COR-L47 (cell line): Measurements from ENCODE around the gene B4GALT1.

Experiments used
- DNase-seq: peaks from one replicate; lab custom pipeline; 2025; lab: John Stamatoyannopoulos, UW

B4GALT1 gene, protein sequence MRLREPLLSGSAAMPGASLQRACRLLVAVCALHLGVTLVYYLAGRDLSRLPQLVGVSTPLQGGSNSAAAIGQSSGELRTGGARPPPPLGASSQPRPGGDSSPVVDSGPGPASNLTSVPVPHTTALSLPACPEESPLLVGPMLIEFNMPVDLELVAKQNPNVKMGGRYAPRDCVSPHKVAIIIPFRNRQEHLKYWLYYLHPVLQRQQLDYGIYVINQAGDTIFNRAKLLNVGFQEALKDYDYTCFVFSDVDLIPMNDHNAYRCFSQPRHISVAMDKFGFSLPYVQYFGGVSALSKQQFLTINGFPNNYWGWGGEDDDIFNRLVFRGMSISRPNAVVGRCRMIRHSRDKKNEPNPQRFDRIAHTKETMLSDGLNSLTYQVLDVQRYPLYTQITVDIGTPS

DNA sequence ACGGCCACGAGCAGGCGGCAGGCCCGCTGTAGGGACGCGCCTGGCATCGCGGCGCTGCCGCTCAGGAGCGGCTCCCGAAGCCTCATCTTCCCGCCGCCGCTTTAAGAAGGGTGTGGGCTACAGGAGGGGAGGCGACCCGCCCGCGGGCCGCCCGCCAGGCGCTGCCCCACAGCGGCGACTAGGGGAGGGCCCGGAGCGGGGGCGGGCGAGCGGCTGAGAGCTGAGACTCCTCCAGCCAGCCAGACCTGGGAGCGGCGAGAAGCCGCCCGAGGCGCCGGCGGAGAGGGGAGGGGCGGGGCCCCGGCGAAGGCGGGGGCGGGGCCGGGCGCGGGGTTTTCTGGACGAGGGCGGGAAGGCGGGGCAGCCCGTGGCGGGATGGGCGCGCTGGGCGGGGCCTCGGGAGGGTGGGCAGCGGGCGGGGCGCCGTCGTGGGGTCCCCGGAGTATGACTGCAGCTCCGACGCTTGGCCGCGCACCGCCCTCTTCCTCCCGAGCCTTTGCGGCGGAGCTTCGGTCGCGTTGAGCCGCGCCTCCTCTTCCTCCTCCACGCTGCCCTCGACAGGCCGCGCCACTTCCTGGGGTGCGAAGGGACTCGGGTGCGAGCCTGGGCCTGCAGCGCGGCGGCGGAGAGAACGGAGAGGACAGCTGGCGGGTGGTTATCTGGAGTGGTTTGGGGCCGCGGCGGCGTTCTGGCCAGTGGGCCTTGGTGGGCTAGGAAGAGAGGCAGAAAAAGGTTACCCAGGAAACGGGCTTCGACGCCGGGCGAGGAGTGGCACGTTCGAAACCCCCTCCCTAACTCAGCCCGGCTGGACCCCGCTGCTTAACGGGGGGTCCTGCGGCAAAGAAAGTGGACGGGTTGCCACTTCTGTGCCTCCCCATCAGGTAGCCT, at the start of gene B4GALT1:
TSS of gene B4GALT1 (minus strand) at position 253 of the 888 bp plus-strand sequence. CDS start at position 86, 167 bp downstream.
- DNase-seq: peak; percentile 87

- no peak for DNase-seq
Observed at GRCh38 chr9:33211695-33212393, 44.7 kb upstream of the B4GALT1 start.

DNA sequence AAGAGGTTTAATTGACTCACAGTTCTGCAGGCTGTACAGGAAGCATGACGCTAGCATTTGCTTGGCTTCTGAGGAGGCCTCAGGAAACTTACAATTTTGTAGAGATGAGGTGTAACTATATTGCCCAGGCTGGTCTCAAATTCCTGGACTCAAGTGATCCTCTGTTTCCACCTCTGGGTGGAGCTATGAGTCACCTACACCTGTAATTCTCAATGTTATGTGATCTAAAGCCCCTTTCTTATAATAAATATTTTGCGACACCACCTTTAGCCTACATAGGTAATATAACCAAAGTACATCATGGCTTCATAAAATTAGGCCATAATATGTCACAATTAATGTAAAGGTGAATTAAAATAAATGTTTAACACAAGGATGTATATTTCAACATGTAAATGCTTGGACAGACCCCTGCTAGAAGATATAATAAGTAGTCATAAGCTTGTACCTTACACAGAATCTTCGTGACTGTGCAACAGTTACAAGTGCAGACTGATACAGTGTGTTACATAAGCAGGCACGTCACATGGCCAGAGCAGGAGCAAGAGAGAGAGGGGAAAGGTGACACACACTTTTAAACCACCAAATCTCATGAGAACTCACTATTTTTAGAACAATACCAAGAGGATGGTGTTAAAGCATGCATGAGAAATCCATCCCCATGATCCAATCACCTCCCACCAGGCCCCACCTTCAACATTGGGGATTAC, 43.0 kb upstream of the B4GALT1 start:
- no peak for DNase-seq

DNA sequence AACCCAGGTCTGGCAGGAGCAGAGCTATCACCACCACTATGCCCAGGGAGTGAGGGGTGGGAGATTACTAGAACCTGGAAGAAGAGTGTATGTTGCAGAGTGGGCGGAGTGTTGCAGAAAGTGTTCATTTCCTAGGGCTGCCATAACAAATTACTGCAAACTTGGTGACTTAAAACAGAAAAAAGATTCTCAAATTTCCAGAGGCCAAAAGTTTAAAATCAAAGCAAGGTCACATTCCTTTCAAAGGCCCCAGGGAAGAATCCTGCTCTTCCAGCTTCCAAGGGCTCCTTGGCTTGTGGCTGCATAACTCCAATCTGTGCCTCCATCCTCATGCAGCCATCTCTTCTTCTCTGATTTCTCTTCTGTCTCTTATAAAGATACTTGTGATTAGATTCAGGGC, 42.3 kb upstream of the B4GALT1 start:
- no peak for DNase-seq

DNA sequence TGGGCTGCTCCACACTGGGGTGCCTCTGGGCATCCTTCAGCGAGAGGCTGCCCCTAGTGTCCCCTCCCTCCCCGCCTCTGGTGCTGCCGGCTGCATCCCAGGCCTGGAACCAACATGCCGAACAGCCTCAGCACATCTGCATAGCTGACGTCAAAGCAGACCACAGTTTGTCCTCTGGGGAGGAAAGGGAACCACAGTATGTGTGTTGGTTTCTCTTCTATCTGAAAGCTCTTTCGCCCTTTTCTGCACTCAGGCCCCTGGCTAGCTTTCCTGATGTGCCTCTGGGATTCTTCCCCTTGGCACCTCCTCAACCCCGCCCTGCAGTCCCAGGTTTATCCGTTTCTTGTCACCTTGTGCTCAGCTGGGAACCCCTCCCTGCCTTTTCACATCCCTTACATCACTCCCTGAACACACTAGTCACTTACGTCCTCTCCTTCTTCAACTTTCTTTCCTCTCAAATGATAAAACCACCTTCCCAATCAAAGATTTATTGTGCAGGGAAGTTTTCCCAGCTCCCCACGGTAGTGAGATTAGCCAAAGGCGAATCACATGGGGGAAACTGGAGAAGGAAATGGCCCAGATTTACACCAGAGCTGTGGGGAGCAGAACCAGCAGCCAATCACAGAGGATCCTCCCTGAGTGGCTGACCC, 35.5 kb upstream of the B4GALT1 start:
- DNase-seq: no peak

GRCh38 chr9:33202018-33202417, 34.9 kb upstream of the B4GALT1 start:
- DNase-seq: no peak

DNA sequence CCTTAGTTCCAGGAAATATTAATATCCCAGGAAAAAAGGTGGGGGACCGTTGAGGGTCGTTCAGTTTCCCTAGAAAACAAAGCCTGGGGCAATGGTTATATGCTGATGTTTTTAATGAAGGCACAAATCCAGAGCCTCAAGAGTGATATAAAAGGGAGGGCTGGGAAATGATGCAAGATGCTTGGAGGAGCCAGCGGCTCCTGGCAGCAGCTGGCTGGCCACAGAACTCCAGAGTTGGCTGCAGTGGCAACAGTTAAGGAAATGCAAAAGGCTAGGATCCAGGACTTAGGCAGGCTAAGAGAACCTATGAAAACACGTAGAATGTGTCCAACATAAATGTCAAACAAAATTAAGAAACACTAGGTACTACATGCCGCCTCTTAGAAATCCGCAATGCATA, 31.0 kb upstream of the B4GALT1 start:
- DNase-seq: no peak

- no peak for DNase-seq
Observed at GRCh38 chr9:33197279-33198152, 30.4 kb upstream of the B4GALT1 start.

GRCh38 chr9:33196736-33197135, 29.6 kb upstream of the B4GALT1 start:
- DNase-seq: no peak

GRCh38 chr9:33193818-33194217, 26.7 kb upstream of the B4GALT1 start:
- no peak for DNase-seq

GRCh38 chr9:33192493-33193255, 25.5 kb upstream of the B4GALT1 start:
- DNase-seq: no peak

GRCh38 chr9:33190021-33190705, 23.0 kb upstream of the B4GALT1 start:
- DNase-seq: no peak

DNA sequence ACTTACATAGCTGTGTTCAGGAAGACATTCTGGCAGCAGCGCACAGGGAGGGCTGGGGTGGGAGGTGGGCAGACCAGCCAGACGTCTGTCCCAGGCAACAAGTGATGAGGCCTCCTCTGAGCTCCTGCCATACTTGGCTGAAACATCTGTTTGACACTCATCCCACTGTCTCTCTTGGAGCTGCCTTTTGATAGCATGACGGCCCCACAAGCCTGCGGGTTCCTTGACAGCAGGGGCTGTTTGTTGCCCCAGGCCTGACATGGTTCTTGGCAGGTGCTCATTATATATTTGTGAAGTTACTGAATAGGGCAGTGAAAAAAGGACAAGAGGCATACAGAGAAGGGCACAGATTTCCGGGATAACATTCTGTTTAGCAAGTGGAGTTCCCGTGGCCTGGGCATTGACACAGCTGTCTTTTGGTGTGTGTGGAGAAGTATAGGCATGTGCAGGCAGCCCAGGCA, 22.2 kb upstream of the B4GALT1 start:
- peak; percentile 13 for DNase-seq

- no peak for DNase-seq
Observed at GRCh38 chr9:33188711-33189110, 21.6 kb upstream of the B4GALT1 start.

GRCh38 chr9:33187519-33188218, 20.5 kb upstream of the B4GALT1 start:
- no peak for DNase-seq

DNA sequence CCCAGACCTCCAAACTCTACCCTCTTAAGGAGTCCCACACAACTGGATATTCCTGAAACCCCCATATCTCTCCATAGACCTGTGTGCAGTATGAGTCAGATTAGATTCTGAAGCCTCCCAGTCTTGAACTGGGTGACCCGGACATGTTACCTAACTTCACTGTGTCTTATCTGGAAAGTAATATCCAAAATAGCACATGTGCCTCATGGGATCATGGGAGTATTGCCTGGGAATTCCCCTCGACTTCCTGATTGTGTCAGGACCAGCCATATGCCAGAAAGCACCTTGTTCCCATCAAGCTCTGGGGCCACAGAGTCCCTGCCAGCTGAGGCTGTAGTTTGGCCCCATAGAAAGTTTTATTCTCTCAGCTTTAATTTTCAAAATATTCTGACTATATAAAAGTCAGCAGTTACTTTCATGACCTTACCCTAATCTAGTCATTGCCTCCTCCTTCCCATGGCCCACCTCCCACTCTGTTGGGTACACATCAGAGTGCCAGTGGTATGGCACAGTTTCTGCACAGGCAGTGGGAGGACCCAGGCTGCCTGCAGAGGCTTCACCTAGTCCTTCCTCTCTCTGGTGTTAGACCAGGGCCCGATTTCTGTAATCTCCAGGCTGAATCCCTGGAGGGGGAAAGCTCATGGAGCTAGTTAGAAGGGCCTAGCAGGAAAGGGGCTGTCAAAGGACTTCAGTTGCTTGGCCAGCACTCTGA, 19.5 kb upstream of the B4GALT1 start:
- no peak for DNase-seq

- DNase-seq: no peak
Observed at GRCh38 chr9:33185858-33186257, 18.7 kb upstream of the B4GALT1 start.
